HG03442 (cell line): ENCODE measurements around the gene DUSP28.

Experiments used
- ATAC-seq: cut with Tn5 transposase; IDR thresholded peaks from one replicate; pipeline ENCODE4 v1.9.1; 2021; ENCODE audit warnings: mild to moderate bottlenecking, moderate library complexity; ENCODE audit not compliant: unreplicated experiment

Gene DUSP28

DNA sequence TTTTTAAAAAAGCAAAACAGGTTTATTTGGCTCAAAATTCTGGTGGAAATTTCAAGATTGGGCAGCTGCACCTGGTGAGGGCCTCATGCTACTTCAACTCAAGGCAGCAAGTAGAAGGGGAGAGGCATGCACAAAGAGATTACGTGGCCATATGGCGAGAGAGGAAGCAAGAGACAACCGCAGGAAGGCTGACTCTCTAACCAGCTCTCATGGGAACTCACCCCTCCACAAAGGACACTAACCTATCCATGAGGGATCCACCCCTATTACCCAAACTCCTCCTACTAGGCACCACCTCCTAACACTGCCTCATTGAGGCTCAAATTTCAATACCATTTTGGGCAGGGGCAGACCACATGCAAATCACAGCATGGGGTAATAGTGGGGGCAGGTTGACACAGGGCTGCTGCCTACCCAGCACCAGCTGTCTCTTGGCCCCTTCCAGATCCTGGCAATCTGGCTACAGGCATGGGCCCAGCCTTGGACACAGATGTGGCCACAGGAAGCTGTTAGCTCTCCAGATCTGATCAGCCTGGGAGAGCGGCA lies 24.4 kb downstream of the DUSP28 start:
- peak; percentile 50 for ATAC-seq

DNA sequence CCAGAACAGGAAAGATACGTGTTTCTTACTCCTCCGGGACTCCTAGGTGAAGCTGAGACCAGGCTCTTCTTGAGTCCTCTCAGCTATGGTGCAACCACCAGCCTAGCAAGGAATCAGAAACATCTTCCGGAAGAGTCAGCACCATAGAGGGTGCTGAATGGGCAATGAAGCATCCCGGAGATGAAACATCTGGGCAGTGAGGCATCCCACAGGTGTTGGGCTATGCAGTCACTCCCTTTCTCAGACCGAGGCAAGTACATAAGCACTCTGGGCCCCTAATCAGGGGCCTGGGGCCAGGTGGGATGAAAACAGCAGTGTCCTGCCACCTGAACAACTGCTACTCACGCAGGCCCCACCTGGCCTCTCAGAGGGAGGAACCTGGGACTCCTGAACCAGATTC lies 24.9 kb downstream of the DUSP28 start:
- peak; percentile 19 for ATAC-seq

DNA sequence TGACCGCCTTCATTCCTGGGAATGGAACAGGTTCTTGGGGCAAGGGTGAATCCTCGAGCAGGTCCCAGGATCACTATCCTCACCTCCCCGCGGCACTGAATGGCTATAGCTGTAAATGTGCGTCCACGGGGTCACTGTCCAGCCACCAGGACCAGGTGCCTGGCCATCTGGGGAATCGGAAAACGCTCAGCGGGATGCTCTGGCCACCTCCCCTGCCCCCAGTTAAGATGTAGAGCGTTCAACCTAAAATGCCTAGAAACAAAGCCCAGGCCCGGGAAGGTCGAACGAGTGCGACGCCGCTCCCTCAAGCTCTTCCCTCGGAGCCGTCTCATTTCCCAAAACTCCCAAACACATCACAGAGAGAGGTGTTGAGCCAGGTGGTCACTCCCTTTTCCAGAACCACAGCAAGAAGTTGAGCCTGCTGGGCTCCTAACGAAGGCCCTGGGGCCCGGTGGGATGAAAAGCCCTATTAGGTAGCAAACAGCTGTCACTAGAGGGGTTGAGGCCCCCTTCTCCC lies 25.6 kb downstream of the DUSP28 start:
- no peak for ATAC-seq

DNA sequence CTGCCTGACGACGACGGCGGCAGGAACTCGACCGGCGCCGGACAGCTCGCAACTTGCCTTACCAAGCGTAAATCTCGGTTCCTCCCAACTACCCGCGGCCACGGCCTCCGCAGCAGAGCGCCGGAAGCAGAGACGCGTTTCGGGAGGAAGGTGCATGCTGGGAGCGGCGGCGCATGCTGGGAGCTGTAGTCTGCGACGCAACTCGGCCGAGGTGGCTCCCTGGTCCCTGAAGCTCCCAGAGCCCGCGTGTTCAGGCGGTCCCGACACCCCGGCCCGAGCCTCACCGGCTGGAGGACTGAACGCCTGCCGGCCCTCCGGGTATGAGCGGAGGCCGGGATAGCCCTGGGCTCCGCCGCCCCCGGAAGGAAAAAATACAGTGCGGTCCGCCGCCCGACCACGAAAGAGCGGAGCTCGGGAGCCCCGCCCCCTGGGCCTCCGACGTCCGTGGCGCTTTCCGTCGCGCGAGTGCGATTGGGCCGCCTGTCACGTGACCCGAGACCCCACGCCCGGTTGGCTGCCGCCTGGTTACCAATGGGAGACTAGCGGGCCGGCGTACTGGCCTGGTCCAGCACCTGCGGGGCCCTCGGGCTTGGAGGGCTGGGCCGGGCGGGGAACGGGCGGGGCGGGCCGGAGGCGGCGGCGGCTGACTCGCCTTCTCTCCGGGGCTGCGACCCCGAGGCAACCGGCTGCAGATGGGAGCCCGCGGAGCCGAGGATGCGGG lies 26.2 kb downstream of the DUSP28 start, which contains the start of gene CAPN10:
Gene CAPN10 (plus strand): TSS at position 537 of the 721 bp plus-strand sequence. CDS start 178 bp downstream, at position 715.
- ATAC-seq, result peak; percentile 46

DNA sequence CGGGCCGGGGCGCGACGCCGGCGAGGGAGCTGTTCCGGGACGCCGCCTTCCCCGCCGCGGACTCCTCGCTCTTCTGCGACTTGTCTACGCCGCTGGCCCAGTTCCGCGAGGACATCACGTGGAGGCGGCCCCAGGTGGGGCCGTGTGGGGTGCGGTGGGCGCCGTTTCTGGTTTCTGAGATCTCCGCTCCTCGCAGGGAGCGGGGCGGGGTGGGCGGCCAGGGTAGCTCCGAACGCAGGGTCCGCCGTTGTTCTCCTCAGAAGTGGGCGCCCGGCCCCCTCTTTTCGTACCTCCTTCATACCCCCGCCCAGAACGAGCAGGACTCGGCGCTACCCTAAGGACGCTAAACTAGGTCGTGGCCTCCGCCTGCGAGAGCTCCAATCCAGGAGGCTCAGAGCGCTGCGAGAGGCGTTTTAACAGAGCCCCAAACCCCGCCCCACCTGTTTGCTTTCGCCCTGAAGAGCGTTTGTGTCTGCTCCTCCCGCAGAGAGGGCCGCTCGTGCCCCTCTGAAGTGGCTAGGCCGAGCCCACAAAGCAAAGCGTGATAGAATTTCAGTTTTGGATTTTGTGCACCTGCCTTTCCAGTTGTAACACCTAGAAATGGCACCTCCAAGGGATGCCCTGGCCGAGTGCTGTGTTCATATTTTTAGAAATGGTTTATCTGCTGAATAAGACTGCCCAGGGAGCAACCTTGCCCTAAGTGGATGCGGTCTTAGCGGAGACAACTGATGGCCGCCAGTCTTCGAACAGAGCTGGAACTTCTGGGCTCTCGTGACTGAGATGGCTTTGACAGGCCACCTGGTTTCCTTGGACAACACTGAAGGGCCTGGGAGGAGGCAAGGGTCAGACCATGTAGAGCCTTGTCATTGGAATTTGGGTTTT lies 27.0 kb downstream of the DUSP28 start:
- peak; percentile 12 for ATAC-seq

DNA sequence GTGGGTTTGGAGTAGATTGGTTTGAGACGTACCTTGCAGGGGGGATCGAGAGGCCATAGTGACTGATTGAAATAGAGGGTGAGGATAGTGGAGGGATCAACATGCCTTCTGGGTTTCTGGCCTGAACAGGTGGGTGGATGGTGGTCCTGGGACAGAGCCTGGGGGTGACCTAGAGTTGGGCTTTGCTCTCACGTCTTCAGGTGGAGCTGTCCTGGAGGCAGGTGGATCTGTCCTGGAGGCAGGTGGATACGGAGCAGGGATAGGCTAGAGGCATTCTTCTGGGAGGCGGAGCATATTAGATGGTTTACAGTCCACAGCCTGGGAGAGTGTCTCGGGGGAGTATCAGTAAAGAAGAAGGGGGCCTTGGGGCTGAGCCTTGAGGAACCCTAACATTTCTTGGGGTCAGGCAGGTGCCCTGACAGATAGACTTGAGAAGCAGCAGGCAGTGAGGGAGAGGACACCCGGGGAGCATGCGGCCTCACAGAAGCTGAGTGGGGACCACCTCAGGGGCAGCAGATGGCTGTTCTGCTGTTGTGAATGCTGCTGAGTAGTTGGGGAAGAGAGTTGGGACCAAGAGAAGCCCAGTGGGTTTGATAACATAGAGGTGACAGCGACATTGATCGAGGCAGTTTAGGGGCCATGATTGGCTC lies 28.0 kb downstream of the DUSP28 start:
- ATAC-seq, result no peak

DNA sequence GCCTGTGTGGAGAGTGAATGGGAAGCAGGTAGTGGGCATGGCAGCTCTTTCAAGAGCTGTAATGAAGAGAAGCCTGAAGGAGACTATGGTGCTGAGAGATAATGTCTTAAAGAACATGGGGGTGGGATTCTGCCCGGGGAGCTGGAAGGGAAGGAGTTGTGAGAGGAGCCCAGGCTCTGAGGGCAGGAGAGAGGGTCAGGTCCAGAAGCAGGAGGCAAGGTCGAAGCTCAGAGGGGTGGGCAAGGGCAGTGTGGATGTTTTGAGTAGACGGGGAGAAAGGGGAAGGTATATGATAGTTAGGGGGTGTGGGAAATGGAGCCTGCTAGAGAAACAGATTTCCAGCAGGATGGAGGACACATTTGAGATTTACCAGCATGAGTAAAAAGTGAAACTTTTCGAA lies 28.5 kb downstream of the DUSP28 start:
- ATAC-seq, result no peak

DNA sequence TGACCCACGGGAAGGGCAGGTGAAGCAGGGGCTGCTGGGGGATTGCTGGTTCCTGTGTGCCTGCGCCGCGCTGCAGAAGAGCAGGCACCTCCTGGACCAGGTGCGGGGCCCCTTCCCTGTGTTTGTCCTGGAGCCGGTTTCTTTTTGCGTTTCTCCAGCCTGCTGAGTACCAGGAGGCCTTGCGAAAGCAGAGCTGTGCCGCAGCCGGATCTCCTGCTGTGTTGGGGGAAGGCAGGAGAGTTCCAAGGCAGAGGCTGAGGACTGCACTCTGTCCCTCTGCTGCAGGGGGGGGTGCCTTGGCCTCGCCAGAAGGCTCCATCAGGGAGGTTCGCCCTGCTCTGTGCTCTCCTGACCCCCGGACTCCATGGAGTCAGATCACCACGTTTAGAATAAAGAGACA lies 29.2 kb downstream of the DUSP28 start:
- no peak for ATAC-seq

DNA sequence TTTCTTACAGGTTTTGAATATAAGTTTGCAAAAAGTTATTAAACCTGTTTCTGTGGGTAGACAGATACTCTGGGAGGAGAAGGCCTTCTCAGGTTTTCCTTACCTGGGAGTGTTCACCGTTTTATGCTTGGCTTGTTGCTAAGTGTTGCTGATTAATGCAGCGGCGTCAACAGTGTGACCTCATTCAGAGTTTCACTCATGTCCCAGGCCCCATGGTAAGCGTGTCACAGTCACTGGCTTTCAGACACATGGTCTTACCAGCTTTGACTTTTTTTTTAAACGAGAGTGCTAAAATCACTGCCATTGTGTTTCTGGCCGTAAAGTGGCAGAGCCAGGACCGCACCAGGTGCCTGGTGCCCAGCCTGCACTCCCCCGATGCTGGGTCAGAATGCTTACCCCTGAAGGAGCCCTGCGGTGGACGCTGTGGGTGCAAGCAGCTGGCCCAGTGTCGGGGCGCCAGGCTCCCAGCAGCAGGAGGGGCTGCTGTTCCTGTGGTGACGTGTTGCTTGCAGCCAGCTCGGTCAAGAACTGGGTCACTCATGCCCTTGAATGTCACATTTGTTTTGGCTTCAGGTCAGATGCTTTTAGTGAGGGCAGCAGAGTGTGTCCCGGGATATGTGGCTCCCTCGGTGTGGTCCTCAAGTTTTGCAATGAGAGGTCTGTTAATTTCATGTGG lies 29.8 kb downstream of the DUSP28 start:
- ATAC-seq, result no peak

DNA sequence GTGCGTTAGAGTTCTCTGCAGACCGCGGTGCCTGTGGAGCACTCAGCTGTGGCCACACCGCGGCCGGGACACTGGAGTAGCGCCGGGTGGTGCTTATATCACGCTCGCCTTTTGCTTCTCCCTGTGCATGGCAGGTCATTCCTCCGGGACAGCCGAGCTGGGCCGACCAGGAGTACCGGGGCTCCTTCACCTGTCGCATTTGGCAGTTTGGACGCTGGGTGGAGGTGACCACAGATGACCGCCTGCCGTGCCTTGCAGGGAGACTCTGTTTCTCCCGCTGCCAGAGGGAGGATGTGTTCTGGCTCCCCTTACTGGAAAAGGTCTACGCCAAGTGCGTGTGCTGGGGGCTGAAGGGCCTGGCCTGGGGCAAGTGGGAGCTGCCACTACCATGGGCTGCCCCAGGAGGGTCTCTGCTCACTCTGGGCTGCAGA lies 30.5 kb downstream of the DUSP28 start:
- ATAC-seq, result no peak

DNA sequence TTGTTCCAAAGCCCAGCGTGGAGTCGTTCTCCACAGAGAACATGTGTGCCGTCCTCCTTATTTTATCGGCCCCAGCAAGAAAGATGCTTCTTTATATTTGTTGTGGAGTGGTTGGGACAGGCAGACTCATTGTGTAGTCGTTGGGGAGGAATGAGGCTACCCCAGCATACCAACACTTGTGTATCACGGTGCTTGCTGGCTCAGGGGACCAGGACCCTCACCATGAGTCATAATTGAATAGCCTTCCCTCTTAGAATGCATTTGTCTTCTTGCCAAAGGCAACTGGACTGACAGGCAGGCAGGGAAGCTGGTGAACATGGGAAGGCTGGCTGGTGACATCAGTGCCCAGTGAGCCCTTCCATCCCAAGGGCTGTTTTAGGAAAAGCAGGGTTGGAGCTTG lies 31.1 kb downstream of the DUSP28 start:
- no peak for ATAC-seq

DNA sequence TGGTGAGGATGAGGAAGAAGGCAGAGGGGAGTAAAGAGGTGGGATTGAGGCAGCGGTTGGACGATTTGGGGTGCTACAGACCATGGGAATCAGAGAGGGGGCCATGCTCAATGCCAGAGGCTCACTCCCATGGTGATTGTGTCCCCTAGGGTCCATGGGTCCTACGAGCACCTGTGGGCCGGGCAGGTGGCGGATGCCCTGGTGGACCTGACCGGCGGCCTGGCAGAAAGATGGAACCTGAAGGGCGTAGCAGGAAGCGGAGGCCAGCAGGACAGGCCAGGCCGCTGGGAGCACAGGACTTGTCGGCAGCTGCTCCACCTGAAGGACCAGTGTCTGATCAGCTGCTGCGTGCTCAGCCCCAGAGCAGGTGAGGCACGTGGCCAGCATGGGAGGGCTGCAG lies 31.6 kb downstream of the DUSP28 start:
- ATAC-seq, result no peak

DNA sequence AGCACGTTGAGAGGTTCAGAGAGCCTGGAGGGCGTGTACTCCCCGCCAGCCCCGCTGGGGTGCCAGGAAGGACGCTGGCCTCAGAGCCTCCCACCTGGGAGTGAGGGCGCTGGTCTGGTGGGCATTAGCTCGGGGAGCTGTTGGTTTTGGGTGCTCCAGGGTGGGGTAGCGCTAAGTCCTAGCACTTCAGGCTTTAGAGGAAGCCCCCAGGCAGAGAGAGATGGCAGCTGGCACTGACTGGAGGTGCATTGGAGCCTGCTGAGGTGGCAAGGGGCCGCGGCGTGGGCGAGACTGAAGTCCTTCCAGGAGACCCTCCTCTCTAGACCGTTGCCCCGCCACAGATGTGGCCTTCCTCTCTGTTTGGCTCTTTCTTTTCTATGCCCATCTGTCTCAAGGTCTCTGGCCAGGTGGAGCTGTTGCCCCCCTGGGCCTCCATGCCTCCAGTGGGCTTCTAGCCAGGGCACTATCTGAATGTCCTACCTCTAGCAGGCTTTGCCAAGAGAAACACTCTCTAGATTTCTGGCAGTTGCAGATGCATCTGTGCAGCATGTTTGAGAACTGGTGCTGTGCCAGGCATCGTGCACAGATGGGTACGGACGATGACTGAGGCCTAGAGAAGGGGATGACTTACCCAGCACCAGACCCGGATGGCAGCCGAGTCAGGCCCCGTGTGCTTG lies 33.0 kb downstream of the DUSP28 start:
- ATAC-seq, result no peak

DNA sequence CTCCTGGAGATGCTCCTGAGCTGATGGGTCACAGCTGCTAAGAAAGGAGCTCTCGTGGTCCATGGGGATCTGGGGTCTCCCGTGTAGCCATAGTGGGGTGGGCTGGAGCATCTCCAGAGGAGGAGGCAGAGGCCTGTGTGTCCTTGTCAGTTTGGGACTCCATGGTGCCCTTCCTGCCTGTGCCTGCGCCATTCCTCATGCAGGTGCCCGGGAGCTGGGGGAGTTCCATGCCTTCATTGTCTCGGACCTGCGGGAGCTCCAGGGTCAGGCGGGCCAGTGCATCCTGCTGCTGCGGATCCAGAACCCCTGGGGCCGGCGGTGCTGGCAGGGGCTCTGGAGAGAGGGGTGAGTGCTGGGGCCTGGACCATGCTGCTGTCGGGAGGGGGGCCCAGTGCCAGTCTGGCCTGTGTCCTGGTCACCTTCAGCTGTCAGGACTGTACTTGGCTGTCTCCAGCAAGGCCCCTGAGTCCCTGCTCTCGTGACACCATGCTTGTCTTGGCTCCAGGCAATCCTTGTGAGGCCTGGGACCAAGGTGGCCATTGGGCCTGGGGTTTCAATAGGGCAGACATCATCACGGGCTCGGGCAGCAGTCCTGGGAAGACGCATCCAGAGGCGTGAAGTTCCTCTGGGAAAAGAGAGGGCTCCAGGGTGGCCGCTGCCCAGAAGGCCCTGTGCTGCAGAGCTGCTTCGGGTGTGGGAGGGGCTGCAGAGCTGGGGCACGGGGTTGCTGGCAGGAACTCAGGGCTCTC lies 33.7 kb downstream of the DUSP28 start:
- ATAC-seq, result no peak

DNA sequence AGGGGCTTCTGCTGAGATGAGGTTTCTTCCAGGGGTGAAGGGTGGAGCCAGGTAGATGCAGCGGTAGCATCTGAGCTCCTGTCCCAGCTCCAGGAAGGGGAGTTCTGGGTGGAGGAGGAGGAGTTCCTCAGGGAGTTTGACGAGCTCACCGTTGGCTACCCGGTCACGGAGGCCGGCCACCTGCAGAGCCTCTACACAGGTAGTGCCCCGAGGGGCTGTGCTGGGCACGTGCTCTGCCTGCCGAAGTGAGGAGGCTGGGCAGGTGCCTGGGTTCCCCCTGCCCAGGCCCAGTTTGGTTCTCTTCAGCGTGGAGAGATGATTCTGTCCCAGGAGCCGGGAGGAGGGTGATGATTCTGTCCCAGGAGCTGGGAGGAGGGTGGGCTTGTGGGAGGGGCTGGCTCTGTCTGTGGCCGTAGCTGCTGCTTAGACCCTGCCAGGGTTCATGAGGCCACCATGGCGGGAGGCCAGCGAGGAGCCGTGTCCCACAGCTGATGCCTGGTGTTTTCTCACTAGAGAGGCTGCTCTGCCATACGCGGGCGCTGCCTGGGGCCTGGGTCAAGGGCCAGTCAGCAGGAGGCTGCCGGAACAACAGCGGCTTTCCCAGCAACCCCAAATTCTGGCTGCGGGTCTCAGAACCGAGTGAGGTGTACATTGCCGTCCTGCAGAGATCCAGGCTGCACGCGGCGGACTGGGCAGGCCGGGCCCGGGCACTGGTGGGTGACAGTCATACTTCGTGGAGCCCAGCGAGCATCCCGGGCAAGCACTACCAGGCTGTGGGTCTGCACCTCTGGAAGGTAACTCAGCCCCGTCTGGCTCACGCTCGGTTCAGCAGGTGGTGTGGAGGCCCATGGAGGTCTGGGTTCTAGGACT lies 34.6 kb downstream of the DUSP28 start:
- ATAC-seq, result no peak

DNA sequence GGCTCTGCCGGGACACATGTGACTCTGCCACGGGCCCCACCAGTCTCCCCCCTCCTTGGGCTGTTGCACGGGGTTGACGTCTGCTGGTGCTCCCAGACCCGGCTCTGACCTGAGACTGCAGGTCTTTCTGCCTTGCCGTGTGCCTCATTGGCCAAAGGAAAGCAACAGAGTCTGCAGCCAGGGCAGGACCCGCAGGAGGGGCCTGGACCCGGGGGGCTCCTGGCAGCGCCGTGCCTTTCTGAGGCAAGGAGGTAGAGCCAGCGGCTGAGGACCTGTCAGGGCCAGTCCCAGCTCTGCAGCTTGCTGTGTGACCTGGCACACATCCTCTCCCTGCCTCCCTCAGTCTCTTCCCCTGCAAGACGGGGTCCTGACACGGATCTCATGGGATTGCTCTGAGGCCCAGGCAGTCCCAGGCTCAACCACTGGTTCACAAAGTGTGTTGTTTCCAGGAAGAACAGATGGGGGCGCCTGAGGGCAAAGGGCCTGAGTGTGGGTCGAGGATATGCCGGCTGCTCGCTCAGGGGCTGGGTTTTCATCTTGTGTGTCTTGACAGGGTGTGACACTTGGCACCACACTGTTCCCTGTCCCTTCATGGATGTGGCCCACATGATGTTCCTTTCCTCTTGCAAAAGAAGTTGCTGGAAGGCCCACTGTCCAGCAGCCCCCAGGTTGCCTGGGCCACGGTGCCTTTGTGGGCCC lies 35.4 kb downstream of the DUSP28 start:
- ATAC-seq, result no peak

DNA sequence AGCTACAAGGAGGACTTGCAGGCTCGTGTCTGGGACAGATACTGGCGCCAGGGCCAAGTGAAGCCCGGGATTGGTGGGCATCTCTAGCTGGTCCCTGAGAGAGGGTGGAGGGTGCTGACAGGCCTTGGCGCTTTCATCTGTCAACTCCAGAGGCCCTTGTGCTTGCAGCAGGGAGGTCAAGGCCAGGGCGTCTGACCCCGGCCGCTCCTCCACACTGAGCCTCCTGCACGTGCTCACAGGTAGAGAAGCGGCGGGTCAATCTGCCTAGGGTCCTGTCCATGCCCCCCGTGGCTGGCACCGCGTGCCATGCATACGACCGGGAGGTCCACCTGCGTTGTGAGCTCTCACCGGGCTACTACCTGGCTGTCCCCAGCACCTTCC lies 35.9 kb downstream of the DUSP28 start:
- ATAC-seq, result no peak

DNA sequence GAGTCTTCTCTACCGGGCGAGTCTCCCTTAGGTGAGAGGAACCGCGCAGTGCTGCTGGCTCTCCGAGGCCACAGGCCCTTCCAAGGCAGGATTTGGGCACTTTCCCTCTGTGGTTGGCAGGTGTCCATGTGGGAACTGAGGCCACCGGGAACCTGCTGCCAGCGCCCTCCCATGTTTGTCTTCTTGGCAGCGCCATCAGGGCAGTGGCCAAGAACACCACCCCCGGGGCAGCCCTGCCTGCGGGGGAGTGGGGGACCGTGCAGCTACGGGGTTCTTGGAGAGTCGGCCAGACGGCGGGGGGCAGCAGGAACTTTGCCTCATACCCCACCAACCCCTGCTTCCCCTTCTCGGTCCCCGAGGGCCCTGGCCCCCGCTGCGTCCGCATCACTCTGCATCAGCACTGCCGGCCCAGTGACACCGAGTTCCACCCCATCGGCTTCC lies 36.4 kb downstream of the DUSP28 start:
- ATAC-seq, result no peak
